ENCODE measurements around the gene CA10.

GRCh38 chr17:52154466-52154865 lies 4.0 kb downstream of the CA10 start:
- TF ChIP-seq, protein P1, sequence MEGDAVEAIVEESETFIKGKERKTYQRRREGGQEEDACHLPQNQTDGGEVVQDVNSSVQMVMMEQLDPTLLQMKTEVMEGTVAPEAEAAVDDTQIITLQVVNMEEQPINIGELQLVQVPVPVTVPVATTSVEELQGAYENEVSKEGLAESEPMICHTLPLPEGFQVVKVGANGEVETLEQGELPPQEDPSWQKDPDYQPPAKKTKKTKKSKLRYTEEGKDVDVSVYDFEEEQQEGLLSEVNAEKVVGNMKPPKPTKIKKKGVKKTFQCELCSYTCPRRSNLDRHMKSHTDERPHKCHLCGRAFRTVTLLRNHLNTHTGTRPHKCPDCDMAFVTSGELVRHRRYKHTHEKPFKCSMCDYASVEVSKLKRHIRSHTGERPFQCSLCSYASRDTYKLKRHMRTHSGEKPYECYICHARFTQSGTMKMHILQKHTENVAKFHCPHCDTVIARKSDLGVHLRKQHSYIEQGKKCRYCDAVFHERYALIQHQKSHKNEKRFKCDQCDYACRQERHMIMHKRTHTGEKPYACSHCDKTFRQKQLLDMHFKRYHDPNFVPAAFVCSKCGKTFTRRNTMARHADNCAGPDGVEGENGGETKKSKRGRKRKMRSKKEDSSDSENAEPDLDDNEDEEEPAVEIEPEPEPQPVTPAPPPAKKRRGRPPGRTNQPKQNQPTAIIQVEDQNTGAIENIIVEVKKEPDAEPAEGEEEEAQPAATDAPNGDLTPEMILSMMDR (conservative IDR thresholded peaks at IDR 0.05; ENCODE audit: low read depth, low read length): no peak
- TF ChIP-seq EZH2 (IDR thresholded peaks at IDR 0.05; ENCODE audit: borderline replicate concordance, low read depth, low read length, poor library complexity, severe bottlenecking): no peak

Measured in A673 (cell line).